Activated CD4-positive, alpha-beta T cell treated with anti-CD3 and anti-CD28 coated beads for 24 hours (primary cell): Measurements from ENCODE around the gene ADAMTSL1.

Experiments used
- DNase-seq, 2 donors: peaks; one replicate each; pipeline ENCODE4 v3.0.0-alpha.2; 2020; ENCODE audit warnings: low read depth in 2 of 2

Gene ADAMTSL1

DNA sequence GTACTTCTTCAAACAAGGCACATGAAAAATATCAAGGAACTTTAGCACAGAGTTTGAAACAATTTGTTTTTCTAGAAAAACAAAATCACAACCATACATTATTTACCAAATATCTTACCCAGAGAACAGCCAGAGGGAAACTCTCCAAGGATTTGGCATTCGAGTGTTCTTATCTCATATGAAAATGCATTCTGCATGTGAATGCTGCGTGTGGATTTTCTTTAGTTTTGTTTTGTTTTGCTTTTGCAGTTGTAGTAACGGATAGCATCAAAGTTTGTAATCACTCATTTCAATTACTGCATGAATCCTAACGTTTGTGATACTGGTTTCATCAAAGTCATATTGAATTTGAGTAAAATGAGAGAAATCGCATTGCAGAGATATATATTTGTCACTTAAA lies 28.0 kb downstream of the ADAMTSL1 start:
- DNase-seq: no peak

DNA sequence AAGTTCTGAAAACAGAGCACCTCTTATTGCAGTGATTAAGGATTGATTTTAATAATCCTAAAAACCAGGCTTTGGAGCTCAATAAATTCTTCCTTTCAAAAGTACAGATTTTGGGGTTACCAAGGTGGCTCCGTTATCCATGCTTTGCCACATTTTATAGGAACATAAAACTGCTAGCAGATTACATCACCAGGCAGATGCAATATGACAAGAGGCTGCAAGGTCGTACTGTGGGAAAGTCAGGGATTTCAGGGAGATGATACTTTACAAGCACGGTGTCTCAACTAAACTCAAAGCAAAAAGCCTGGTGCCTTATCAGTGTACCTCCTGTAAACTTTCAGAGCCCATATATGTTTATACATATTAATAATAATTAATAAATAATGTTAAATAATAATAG lies 28.6 kb downstream of the ADAMTSL1 start:
- no peak for DNase-seq

DNA sequence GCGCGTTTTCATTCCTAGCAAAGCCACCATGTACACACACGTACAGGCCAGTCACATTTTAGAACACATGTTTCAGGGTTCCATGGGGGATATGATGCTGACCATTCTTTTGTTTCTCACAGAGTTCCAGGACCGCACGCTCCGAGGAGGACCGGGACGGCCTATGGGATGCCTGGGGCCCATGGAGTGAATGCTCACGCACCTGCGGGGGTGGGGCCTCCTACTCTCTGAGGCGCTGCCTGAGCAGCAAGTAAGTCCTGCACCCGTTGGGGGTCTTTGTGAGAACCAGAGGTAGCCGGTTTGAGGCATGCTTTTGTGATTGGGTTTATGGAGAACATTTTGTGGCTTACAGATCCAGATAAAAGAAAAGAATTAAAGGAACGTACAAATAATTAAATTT lies 30.8 kb downstream of the ADAMTSL1 start:
- no peak for DNase-seq

DNA sequence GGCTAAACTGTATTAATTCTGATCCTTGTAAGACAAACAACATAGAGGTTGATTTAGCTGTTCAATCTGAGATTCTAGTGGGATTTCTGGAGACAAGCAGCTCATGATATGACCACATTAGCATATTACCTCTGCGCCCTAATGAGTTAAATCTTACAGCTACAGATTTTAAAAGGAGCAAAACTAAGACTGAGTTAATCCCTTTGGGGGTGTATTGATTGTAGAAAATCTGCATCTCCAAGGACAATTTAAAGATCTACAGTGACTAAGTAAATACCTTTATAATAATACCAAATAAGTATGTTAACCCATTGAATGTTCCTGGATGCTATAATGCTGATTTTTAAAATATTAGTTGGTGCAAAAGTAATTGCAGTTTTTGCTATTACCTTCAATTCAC lies 33.2 kb downstream of the ADAMTSL1 start:
- no peak for DNase-seq

DNA sequence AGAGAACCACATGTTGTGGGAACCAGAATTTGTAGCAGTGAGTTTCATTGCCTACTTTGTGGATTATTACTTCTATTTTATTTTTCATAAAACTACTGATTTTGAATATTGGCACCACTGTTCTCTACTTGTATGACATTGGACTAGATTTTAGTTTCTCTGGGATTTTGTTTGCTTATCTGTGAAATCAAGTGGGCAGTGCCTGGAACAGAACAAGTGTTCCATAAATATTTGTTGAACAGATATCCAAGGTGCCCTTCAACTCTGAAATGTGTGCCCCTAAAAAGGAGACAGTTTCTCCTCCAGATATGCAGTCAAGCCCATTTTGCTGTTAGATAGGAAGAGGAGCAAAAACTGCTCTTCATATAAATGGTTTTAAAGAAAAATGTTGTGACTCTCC lies 42.6 kb downstream of the ADAMTSL1 start:
- DNase-seq: no peak

DNA sequence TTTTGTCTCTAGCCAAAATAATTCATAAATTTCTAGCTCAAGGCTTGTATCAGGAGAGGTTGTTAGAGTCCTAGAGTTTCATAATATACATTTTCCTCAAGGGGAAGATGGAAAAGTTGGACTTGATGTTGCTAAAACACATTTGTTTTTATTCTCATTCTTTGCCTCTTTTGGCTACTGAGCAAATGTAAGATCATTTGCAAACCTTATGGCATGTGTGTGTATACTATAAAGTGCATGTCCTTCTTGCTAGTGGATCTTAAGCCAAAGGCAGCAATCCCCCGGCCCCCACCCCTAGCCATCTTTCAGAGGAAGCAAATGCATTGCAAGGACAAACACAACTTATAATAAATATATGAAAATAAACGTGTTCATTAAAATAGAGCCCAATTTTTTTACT lies 43.0 kb downstream of the ADAMTSL1 start:
- no peak for DNase-seq

DNA sequence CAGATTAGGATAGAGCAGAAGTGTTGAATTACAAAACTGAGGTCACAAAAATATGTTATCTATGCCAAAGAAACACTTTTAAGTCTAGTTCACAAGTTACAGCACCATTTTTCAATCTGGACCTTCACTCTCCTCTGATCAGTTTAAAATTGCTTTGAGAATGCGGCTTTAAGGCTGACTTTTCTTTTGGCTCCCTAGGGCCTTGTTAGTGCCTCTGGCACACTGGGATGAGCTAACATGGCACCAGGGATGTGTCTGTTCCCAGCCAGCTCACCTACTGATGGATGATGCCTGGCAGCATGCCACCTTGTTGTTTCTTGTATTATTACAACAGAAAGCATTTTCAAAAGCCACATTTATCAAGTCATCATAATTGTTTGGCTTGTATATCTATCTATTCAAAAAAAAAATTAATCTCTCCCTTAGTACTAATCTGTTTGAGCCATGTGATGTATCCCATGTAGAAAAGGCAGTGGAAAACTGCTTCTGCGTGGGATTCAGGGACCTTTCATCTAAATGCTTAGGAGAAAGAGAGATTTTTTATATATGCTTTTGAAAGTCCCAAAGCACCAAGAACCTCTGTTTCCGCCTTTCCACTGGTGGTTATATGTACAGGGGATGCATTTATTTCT lies 46.6 kb downstream of the ADAMTSL1 start:
- no peak for DNase-seq

DNA sequence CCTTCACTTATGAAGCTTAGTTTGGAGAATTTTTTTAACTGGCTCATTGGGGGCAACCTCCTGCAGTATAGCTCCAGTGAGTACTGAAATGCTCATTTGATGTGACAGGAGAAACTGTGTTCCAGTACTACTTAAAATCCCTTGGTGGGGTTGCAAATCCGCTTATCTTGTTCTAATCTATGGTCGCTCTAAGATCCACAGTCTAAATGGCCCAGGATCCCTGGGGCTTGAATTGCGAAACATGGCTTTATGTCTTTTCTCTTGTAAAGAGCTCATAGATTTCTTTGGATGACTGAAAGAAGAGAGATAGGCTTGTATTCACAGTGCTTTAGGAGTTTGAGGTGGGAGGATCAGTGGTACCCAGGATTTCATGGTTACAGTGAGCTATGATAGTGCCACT lies 52.7 kb downstream of the ADAMTSL1 start:
- no peak for DNase-seq

DNA sequence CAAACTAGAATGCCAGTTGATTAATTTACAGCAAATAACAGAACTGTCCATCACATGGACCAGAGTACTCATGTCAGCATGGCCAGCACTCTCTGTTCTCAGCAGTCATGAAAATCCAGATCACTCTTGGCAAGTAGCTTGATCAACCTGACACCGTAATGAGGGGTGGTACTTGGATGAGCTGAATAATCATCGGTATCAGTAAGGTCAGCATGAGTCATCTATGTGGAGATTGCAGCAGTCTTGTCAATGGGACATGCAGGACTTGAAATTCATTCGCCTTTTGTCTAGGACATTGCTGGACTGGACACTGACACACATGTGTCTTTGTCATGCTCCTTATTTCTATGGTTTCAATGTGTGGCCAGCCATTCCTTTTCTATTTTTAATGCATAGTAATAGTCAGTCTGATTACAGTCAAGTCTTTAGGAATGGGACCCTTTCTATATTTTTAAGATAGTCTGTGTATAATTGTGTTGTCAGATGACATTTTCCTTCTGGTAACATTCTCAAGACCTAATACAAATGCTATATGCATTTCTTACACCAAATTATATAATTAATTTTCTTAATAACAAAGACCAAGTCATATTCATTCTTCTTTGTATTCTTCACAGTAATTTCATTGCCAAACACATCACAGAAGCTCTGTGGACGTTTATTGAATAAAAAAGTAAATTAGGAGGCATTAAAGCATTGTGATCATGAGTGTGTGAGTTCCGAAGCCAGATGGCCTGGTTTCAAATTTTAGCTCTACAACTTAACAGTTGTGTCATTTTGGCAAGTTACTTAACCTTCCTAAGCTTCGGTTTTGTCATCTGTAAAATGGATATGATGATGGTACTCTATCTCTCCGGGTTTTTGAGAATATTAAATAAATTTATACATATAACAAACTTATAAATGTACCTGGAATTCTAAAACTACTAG lies 57.4 kb downstream of the ADAMTSL1 start:
- no peak for DNase-seq

DNA sequence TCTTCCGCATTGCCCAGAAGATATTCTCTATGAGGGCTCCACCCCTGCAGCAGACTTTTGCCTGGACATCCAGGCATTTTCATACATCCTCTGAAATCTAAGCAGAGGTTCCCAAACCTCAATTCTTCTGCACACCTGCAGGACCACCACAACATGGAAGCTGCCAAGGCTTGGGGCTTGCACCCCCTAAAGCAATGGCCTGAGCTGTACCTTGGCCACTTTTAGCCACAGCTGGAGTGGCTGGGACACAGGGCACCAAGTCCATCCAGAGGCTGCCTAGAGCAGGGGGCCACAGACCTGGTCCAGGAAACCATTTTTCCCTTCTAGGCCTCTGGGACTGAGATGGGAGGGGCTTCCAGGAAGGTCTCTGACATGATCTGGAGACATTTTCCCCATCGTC lies 60.7 kb downstream of the ADAMTSL1 start:
- no peak for DNase-seq

DNA sequence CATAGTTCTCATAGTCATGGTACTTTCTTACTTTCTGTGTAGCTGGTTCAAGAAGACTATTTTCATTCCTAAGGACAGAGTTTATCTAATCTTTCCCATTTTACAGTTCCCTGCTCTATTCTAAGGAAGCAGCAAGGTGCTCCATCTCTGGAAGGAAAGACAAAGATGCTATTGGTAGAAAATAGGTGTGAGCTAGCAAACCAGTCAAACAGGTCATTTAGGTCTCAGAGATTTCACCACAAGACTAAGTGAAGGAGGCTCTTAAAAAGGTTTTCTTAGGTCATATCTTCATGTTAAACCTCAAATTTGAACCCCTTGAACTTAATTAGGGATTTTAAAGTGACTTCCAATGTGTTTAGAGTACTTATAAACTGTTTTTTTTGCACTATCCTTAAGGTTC lies 62.6 kb downstream of the ADAMTSL1 start:
- DNase-seq: no peak

DNA sequence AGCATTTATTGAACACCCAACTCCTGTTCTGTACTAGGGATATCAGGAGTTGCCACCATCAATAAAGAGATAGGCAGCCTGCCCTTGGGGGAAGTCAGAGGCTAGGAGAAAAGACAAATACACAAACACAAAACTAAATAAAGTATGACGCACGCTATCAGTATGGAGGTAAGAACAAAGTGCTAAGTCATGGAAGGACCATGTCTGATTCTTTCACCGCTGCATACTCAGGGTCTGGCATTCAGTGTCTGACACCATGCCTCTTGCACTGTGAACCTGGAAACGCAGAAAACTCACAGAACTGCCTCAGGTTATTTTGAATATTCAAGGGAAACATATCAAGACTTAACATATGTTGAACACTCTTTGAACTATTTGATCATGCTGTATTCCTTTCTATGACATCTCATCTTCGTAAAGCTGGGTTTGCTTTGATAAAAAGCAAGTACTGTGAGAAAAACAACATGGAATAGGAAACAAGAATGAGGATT lies 65.3 kb downstream of the ADAMTSL1 start:
- DNase-seq: no peak

DNA sequence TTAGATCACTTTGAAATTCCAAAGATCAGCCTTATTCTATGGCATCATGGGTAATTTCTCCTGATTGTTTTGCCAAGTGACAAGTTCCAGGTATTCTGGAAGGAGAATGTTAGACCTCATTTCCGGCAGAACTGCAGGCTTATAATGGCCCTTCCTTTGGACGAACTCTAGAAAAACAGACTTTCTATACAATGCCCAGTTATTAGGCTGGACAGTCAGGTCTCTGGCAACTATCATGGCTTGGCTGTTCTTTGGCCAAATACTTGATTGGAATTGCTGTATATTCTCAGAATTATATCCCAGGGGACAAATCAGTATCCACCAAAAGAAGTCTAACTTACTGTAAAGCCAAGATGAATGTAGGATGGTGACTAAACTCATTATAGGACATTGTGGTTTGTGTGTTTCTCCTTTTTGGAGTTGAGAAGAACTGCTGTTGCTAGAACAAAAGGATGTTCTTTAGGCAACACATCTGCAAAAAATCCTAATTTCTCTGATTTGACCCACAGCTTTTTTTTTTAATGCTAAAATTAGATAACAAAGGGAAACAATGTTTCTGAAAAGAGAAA lies 69.0 kb downstream of the ADAMTSL1 start:
- no peak for DNase-seq

DNA sequence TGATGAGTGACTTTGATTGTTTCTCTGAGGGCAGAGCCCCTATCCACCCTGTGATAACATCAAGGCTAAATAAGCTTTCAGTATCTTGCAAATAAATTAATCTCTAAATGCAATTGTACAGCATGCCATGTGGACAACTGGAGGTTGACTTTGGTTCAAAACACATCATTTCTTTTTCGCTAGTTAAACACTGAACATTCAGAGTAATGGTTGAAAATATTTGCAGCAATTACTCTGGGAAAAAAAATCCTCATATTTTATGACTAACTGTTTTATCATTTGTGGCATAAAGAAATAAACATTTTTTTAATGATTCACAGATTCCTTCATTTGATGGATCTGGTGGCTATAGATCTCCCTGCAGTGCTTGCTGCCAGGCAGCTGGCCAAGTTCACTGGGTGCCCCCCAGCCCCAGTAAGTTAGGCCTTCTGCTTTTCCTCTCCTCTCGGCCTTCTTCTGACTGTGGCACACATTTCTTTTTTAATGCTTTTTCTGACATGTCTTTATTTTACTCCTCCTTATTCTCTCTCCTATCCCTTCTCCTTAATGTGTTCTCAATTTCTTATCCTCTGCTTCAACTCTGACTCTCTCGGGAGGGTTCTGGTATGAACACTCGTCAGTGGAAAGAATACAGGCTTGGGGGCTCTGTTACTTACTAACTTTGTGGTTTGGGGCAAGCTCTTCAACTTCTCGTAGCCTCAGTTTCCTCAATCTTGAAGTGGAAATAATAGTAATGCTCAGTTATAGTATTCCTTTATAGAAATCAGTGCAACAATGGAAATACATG lies 69.6 kb downstream of the ADAMTSL1 start:
- DNase-seq: no peak

DNA sequence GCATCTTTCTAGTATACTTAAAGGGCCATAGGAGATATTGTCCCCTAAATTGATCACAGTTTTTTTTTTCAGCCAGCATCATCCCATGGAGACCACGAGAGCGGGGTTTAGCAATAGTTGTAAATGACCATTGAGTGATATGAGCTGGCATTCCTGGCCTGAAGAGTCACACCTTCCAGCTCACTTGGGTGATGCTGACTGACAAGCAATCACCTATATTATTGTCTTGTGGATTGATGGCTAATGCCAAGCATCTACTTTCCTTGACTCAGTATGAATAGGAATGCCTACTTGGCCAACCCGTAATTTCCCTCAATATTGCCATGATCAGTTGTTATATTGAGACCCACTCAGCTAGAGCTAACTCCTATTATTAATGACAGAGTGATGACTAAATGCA lies 70.5 kb downstream of the ADAMTSL1 start:
- no peak for DNase-seq

DNA sequence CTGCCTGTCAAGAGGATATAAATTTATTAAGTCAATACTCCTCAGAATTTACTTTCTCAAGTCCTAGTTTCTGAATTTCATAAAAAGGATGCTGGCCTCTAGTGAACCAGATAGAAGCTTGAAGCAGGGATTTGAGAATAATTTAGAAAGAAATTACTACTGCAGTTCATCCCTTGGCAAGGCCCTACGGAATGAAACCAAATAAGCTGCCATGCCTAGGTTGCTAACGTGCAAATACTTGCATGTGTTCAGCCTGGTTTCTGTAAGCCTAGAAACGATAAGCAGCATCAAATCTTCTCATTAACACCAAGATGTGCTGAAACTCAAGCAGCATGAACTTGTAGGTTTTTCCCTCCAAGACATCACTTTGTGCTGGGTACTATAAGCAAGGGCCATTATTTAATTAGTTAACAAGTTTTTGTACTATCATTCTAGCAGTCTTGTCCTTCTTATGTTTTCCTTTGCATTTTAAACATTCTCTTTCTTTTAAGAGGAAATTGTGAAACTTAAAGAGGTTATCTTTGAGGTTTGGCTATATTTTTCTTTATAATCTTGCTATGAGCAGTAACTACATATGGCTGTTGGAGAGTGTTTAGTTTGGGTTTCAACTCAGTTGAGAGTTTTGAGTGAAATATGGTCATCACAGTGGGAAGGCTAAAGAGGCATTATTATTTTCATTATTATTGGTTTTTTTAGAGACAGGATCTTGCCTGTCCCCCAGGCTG lies 71.8 kb downstream of the ADAMTSL1 start:
- no peak for DNase-seq

DNA sequence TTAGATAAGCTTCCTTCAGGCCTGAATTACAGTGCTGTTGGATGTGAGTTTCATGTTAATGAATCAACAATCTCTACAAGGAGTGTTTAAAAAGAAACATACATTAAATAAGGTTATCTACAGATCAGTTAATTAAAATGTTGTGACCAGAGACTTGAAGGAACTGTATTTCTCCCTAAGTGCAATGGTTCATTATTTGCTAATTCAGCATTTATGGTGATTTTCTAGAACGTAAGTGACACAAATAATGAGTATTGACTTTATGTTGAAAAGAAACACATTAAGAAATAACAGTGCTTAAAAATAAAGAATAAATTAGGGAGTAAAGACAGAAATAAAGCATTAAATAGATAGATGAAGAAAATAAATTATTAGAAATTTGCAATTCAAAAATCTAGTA lies 74.5 kb downstream of the ADAMTSL1 start:
- DNase-seq: no peak

DNA sequence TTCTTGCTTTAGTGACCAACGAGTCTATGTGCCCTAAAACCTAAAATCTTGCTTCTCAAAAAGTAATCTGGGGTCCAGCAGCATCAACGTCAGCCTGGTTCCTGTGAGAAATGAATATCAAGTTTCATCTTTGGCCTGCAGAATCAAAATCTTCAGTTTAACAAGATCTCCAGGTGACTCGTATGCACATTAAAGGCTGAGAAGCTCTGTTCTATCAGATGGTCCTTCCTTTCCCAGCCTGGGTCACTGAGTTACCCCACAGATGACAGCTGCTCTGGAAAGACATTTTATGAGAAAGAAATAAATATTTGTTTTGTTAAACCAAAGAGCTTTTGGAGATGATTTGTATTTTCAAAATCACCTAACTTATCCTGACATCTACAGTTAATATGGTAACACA lies 75.8 kb downstream of the ADAMTSL1 start:
- DNase-seq: no peak

DNA sequence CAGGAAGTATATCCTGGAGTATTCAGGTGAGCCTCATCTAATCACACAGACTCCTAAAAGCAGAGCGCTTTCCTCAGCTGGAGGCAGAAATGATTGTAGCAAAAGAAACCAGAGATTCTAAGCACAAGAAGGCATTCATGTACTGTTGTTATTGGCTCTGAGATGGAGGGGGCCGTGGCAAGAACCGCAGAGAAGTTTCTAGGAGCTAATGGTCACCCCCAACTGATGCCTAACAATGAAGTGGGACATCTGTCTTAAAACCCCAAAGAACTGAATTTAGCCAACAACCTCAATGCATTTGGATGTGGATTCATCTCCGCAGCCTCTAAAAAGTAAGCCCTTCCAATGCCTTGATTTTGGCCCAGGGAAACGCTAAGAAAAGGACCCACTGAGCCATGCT lies 76.3 kb downstream of the ADAMTSL1 start:
- DNase-seq: no peak

DNA sequence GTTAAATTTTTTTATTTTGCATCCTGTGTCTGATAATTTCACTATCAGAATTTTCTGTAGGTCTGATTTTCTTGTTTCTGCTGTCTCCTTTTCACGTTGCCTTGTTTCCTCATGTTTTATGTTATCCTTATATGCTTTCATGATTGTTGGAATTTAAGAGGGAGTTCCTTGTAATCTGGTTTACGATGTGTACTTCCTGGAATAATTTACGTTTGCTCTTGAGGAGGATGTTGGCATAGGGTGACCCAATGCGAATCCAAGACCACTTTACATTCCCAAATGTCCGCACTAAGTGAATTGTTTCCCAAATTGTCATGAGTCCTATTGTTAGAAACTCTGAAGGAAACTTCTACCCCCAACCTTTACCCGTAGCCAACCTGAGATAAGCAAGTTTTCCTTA lies 80.3 kb downstream of the ADAMTSL1 start:
- DNase-seq: no peak

DNA sequence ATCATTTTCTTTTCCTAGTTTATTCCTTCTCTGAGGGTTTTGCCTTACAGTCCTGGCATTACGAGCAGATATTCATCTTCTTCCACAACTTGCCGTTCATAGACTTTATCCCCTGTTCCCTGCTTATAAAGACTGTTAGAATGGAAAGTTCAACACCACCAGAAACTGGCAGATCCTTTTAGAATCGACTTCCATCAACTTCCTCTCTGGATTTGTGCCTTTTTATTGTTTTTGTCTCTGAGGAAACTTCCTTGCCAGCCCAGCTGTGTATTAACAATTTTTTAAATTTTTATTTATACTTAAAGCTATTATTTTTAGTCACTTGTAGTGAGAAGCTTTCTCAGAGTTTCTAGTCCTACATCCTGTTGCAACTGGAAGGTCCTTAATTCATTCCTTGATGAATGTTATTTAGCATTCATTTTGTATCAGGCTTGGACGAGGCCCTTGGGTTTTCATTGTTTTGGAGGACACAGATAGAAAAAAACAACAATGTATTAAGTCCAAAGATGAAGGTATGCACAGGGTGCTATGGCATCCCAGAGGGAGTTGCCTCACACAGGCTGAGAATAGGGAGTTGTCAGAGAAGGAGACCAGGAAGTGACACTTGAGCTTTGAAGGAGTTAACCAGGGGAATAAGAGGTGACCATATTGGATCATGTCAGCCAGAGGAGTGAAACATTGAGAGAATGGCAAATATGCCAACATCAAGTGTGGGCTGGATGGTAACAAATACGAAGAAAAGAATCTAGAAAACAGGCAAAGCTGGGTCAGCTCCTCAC lies 81.3 kb downstream of the ADAMTSL1 start:
- DNase-seq: no peak
